Mucosa of descending colon (tissue), 3 donors: Measurements from ENCODE around the gene PCDHB14. TPM values are rescaled to one million over a fixed set of nuclear protein-coding genes. Genes with fewer than 3 reads are reported as not detected.

Experiments used
- ATAC-seq: fragments of 200-7000 bp; cut with Tn5 transposase; one replicate; pipeline ENCODE4 v1.9.1; 2020; ENCODE audit warnings: mild to moderate bottlenecking, moderate library complexity
- DNase-seq, 3 donors: peaks; one replicate each; pipeline ENCODE4 v3.0.0-alpha.2; 2020
- H3K36me3 ChIP-seq: fragments of 200-600 bp; one replicate; pipeline ENCODE4 v1.8.0; 2021; ENCODE audit warnings: low read depth, mild to moderate bottlenecking
- H3K4me1 ChIP-seq: fragments of 200-600 bp; one replicate; pipeline ENCODE4 v1.8.0; 2021; ENCODE audit warnings: low read depth, mild to moderate bottlenecking
- H3K4me3 ChIP-seq: fragments of 200-600 bp; one replicate; pipeline ENCODE4 v1.8.0; 2021; ENCODE audit warnings: mild to moderate bottlenecking
- H3K9me3 ChIP-seq: fragments of 200-600 bp; one replicate; pipeline ENCODE4 v1.8.0; 2021; ENCODE audit warnings: mild to moderate bottlenecking
- CTCF ChIP-seq: fragments of 200-600 bp; IDR thresholded peaks from one replicate; pipeline ENCODE4 v1.8.0; 2022; ENCODE audit warnings: antibody characterized with exemption, mild to moderate bottlenecking
- intact Hi-C, 2 donors: fragments of 100-400 bp; cut with DNase I in 1 of 2; cut with micrococcal nuclease in 1 of 2; formaldehyde crosslinking; loops; one replicate each; pipeline versions ENCODE4 v1.11.0 to v1.11.1; 2022; cut with DNase I, micrococcal nuclease
- total RNA-seq, 3 donors: library from RNA; stranded (reverse); fragmentation: NEBNext Ultra II Directional in 2 of 3; extraction: Animal tissue kit (Norgen Biotek cat#: 25700) in 2 of 3; gene quantifications; one replicate each; pipeline versions ENCODE4 v1.2.1 to v1.2.4, GENCODE V29; 2021 to 2023
- donor health status: DM: no; HTN: no; CAD: no; lungs with moderate emphysema.
- donor health status: DM: no; HTN: no; CAD: no.
- donor health status: DM: no; HTN: yes; CAD: no.

The PCDHB14 gene
- total RNA-seq, 3 donors from 2014 or later = 0.98 to 6.1 (median 2.0) TPM

GRCh38 chr5:141260458-141261237, 37.5 kb downstream of the PCDHB14 start:
- intact Hi-C loops = no loop called here
- no peak overlapping the region for H3K4me3 ChIP-seq
- peaks cover 100% of the 10 kb centered on the region for H3K9me3 ChIP-seq
- DNase-seq (no peak), ATAC-seq (no peak)
- no peaks in the 10 kb centered on the region for H3K36me3 ChIP-seq
- no peak for TF ChIP-seq CTCF
- no peaks in the 10 kb centered on the region for H3K4me1 ChIP-seq

- no peaks in the 10 kb centered on the region for H3K36me3 ChIP-seq
- DNase-seq (no peak), ATAC-seq (no peak)
- H3K4me3 ChIP-seq = no peak overlapping the region
- H3K4me1 ChIP-seq = no peaks in the 10 kb centered on the region
- H3K9me3 ChIP-seq = peaks cover 100% of the 10 kb centered on the region
- intact Hi-C loops = no loop called here
- no peak for TF ChIP-seq CTCF
Measured at GRCh38 chr5:141261238-141261546, 38.0 kb downstream of the PCDHB14 start.

GRCh38 chr5:141269195-141269594, 46.1 kb downstream of the PCDHB14 start:
- TF ChIP-seq CTCF = no peak
- no peaks in the 10 kb centered on the region for H3K4me1 ChIP-seq
- no peak overlapping the region for H3K4me3 ChIP-seq
- intact Hi-C loops = no loop called here
- ATAC-seq (no peak), DNase-seq (no peak)
- no peaks in the 10 kb centered on the region for H3K36me3 ChIP-seq
- H3K9me3 ChIP-seq = peaks cover 99% of the 10 kb centered on the region

- no peaks in the 10 kb centered on the region for H3K36me3 ChIP-seq
- DNase-seq (no peak), ATAC-seq (no peak)
- peaks cover 97% of the 10 kb centered on the region for H3K9me3 ChIP-seq
- no peak for TF ChIP-seq CTCF
- H3K4me3 ChIP-seq = no peak overlapping the region
- intact Hi-C loops = no loop called here
- no peaks in the 10 kb centered on the region for H3K4me1 ChIP-seq
Measured at GRCh38 chr5:141272906-141273305, 49.8 kb downstream of the PCDHB14 start.

Other genes starting within 250 kb of the PCDHB14 start
- under 1 TPM in 1 of 3 donors, not detected in 2; 0.25 TPM for gene PCDHB1, start 172.0 kb upstream of the PCDHB14 start, total RNA-seq
- gene PCDHB2, start 128.7 kb upstream of the PCDHB14 start, total RNA-seq = 1 to 10 TPM in 2 of 3 donors, under 1 TPM in 1; 0.82 to 5.5 (median 1.1) TPM
- 1 to 10 TPM in 1 of 3 donors, under 1 TPM in 2; 0.58 to 1.9 (median 0.90) TPM for gene PCDHB3, start 122.9 kb upstream of the PCDHB14 start, total RNA-seq
- 1 to 10 TPM in 1 of 3 donors, under 1 TPM in 2; 0.35 to 3.4 (median 0.80) TPM for gene PCDHB4, start 101.5 kb upstream of the PCDHB14 start, total RNA-seq
- 1 to 10 TPM in 1 of 3 donors, under 1 TPM in 2; 0.41 to 3.0 (median 0.60) TPM for gene PCDHB5, start 88.1 kb upstream of the PCDHB14 start, total RNA-seq
- under 1 TPM; 0.24 to 0.60 (median 0.29) TPM for gene PCDHB6, start 73.3 kb upstream of the PCDHB14 start, total RNA-seq
- 1 to 10 TPM in 1 of 3 donors, under 1 TPM in 1, not detected in 1; 0.55 to 2.5 TPM for gene PCDHB7, start 50.7 kb upstream of the PCDHB14 start, total RNA-seq
- 1 to 10 TPM in 1 of 3 donors, under 1 TPM in 2; 0.12 to 2.1 (median 0.72) TPM for gene PCDHB8, start 45.6 kb upstream of the PCDHB14 start, total RNA-seq
- 1 to 10 TPM in 1 of 3 donors, under 1 TPM in 2; 0.49 to 3.4 (median 0.89) TPM for gene PCDHB16, start 41.0 kb upstream of the PCDHB14 start, total RNA-seq
- gene PCDHB9, start 36.2 kb upstream of the PCDHB14 start, total RNA-seq = 1 to 10 TPM in 1 of 3 donors, under 1 TPM in 2; 0.26 to 2.4 (median 0.70) TPM
- gene PCDHB10, start 31.0 kb upstream of the PCDHB14 start, total RNA-seq = 1 to 10 TPM in 1 of 3 donors, under 1 TPM in 2; 0.35 to 4.9 (median 0.60) TPM
- 1 to 10 TPM in 2 of 3 donors, under 1 TPM in 1; 0.55 to 5.8 (median 1.3) TPM for gene PCDHB11, start 23.7 kb upstream of the PCDHB14 start, total RNA-seq
- gene PCDHB12, start 14.6 kb upstream of the PCDHB14 start, total RNA-seq = 1 to 10 TPM in 1 of 3 donors, under 1 TPM in 2; 0.52 to 3.9 (median 0.67) TPM
- gene PCDHB13, start 9.4 kb upstream of the PCDHB14 start, total RNA-seq = 1 to 10 TPM; 1.2 to 4.3 (median 1.9) TPM
- 1 to 10 TPM in 2 of 3 donors, under 1 TPM in 1; 0.69 to 4.3 (median 1.2) TPM for gene PCDHB15, start 22.1 kb downstream of the PCDHB14 start, total RNA-seq
- 1 to 10 TPM; 1.2 to 1.7 (median 1.5) TPM for gene SLC25A2, start 80.7 kb downstream of the PCDHB14 start, total RNA-seq
- gene TAF7, start 97.4 kb downstream of the PCDHB14 start, total RNA-seq = 10 to 100 TPM; 52.6 to 70.4 (median 56.9) TPM
- 1 to 10 TPM in 1 of 3 donors, under 1 TPM in 2; 0.35 to 1.6 (median 0.43) TPM for gene PCDHGA1, start 107.2 kb downstream of the PCDHB14 start, total RNA-seq
- 1 to 10 TPM in 1 of 3 donors, under 1 TPM in 2; 0.41 to 3.8 (median 0.51) TPM for gene PCDHGA2, start 115.4 kb downstream of the PCDHB14 start, total RNA-seq
- gene PCDHGA3, start 120.5 kb downstream of the PCDHB14 start, total RNA-seq = 1 to 10 TPM in 1 of 3 donors, under 1 TPM in 2; 0.24 to 2.2 (median 0.43) TPM
- 1 to 10 TPM; 1.0 to 4.1 (median 1.2) TPM for gene PCDHGB1, start 126.8 kb downstream of the PCDHB14 start, total RNA-seq
- gene PCDHGA4, start 131.7 kb downstream of the PCDHB14 start, total RNA-seq = 1 to 10 TPM in 2 of 3 donors, under 1 TPM in 1; 0.90 to 4.6 (median 1.2) TPM
- gene PCDHGB2, start 136.7 kb downstream of the PCDHB14 start, total RNA-seq = 1 to 10 TPM; 1.5 to 5.7 (median 2.8) TPM
- gene PCDHGA5, start 140.8 kb downstream of the PCDHB14 start, total RNA-seq = 1 to 10 TPM; 1.2 to 4.2 (median 1.2) TPM
- 1 to 10 TPM; 2.0 to 6.3 (median 2.0) TPM for gene PCDHGB3, start 146.9 kb downstream of the PCDHB14 start, total RNA-seq
- gene PCDHGA6, start 150.5 kb downstream of the PCDHB14 start, total RNA-seq = 1 to 10 TPM; 1.6 to 6.7 (median 1.9) TPM
- 1 to 10 TPM; 1.0 to 5.6 (median 1.7) TPM for gene PCDHGA7, start 159.4 kb downstream of the PCDHB14 start, total RNA-seq
- gene PCDHGB4, start 164.4 kb downstream of the PCDHB14 start, total RNA-seq = 1 to 10 TPM in 2 of 3 donors, under 1 TPM in 1; 0.65 to 5.3 (median 1.2) TPM
- 1 to 10 TPM in 1 of 3 donors, under 1 TPM in 2; 0.78 to 3.8 (median 0.87) TPM for gene PCDHGA8, start 169.3 kb downstream of the PCDHB14 start, total RNA-seq
- gene PCDHGB5, start 174.6 kb downstream of the PCDHB14 start, total RNA-seq = 1 to 10 TPM; 3.1 to 9.8 (median 5.6) TPM
- gene PCDHGA9, start 179.4 kb downstream of the PCDHB14 start, total RNA-seq = 1 to 10 TPM; 2.6 to 6.7 (median 3.2) TPM
- 1 to 10 TPM; 2.3 to 8.5 (median 2.8) TPM for gene PCDHGB6, start 184.7 kb downstream of the PCDHB14 start, total RNA-seq
- gene PCDHGA10, start 189.6 kb downstream of the PCDHB14 start, total RNA-seq = 1 to 10 TPM; 3.5 to 6.1 (median 4.7) TPM
- gene PCDHGB7, start 194.3 kb downstream of the PCDHB14 start, total RNA-seq = 10 to 100 TPM in 1 of 3 donors, 1 to 10 TPM in 2; 4.2 to 17.9 (median 4.5) TPM
- gene PCDHGA11, start 197.7 kb downstream of the PCDHB14 start, total RNA-seq = 1 to 10 TPM; 1.8 to 5.6 (median 2.6) TPM
- 1 to 10 TPM; 2.6 to 5.5 (median 3.0) TPM for gene PCDHGA12, start 207.2 kb downstream of the PCDHB14 start, total RNA-seq